ENCODE results near the gene UAP1L1. TPM values are rescaled to one million over a fixed set of nuclear protein-coding genes. Genes with fewer than 3 reads are reported as not detected.

UAP1L1 gene
- total and polyA plus RNA-seq, 3 donors from 2014 or later, result 6.9 to 10.1 (median 7.2) TPM

- TF ChIP-seq POLR2A (IDR thresholded peaks at IDR 0.05), result no peak
- TF ChIP-seq CTCF (IDR thresholded peaks at IDR 0.05), result no peak
- intact Hi-C loops (cut with DNase I; ENCODE audit: low total_unique reads), result no loop called here
- Histone ChIP-seq H3K36me3 (ENCODE audit: low read depth, missing control alignments) (no peaks in the 10 kb centered on the region), H3K27ac (no peak overlapping the region), H3K27me3 (no peaks in the 10 kb centered on the region), H3K9me3 (no peaks in the 10 kb centered on the region), H3K4me3 (peak overlapping the region; percentile 44 to 60), H3K4me1 (peaks cover 34% of the 10 kb centered on the region)
- no peak for DNase-seq
- 18 to 67% methylated on average over 6 to 46 of the region's 71 CpGs for WGBS, 2 donors
These were observed 24.0 kb upstream of the UAP1L1 start for GRCh38 chr9:137052998-137053943.

GRCh38 chr9:137053944-137054931 lies 23.1 kb upstream of the UAP1L1 start, which contains the start of gene ENTPD2:
Gene ENTPD2 (minus strand): TSS chr9:137054061. CDS start chr9:137053997, 64 bp downstream.
- Histone ChIP-seq H3K9me3 (no peaks in the 10 kb centered on the region), H3K27me3 (no peaks in the 10 kb centered on the region), H3K27ac (peak within 1 kb of the TSS; percentile 10 to 65), H3K36me3 (ENCODE audit: low read depth, missing control alignments) (no peaks in the 10 kb centered on the region), H3K4me3 (peak within 1 kb of the TSS; percentile 44 to 60), H3K4me1 (peaks cover 34% of the 10 kb centered on the region)
- WGBS, 2 donors, result 32 to 40% methylated on average over 2 to 32 of the region's 90 CpGs
- peak; percentile 41 for DNase-seq
- intact Hi-C loops (cut with DNase I; ENCODE audit: low total_unique reads), result no loop called here
- TF ChIP-seq CTCF (IDR thresholded peaks at IDR 0.05), result no peak
- no peak for TF ChIP-seq POLR2A (IDR thresholded peaks at IDR 0.05)

GRCh38 chr9:137054932-137055384 lies 22.4 kb upstream of the UAP1L1 start:
- Histone ChIP-seq H3K4me3 (no peak overlapping the region), H3K27me3 (no peaks in the 10 kb centered on the region), H3K4me1 (peaks cover 34% of the 10 kb centered on the region), H3K36me3 (ENCODE audit: low read depth, missing control alignments) (no peaks in the 10 kb centered on the region), H3K27ac (peak overlapping the region; percentile 10 to 65), H3K9me3 (no peaks in the 10 kb centered on the region)
- TF ChIP-seq CTCF (IDR thresholded peaks at IDR 0.05) (no peak), POLR2A (IDR thresholded peaks at IDR 0.05) (no peak)
- no peak for DNase-seq
- intact Hi-C loops (cut with DNase I; ENCODE audit: low total_unique reads), result no loop called here
- 60 to 67% methylated on average over 3 to 15 of the region's 17 CpGs for WGBS, 2 donors

GRCh38 chr9:137055385-137056364 lies 21.6 kb upstream of the UAP1L1 start:
- intact Hi-C loops (cut with DNase I; ENCODE audit: low total_unique reads), result no loop called here
- peak; percentile 93 for DNase-seq
- no peaks in the 10 kb centered on the region for H3K27me3 ChIP-seq
- peaks cover 34% of the 10 kb centered on the region for H3K4me1 ChIP-seq
- WGBS, 2 donors, result 33 to 44% methylated on average over 18 to 27 of the region's 28 CpGs
- peak overlapping the region in 1 of 2 donors; percentile 65 for H3K27ac ChIP-seq
- H3K36me3 ChIP-seq (ENCODE audit: low read depth, missing control alignments), result no peaks in the 10 kb centered on the region
- no peak for TF ChIP-seq CTCF (IDR thresholded peaks at IDR 0.05)
- TF ChIP-seq POLR2A (IDR thresholded peaks at IDR 0.05), result no peak
- H3K9me3 ChIP-seq, result no peaks in the 10 kb centered on the region
- H3K4me3 ChIP-seq, result no peak overlapping the region

All from testis (tissue), 3 donors.